HG02870 (cell line): ENCODE data around the gene GTSF1L.
"Not testable (repeated sequence)": the region's sequence is repeated elsewhere in the genome, so short reads cannot be mapped to it uniquely, and the experiment has no call there.

ENCODE experiments used
- ATAC-seq: cut with Tn5 transposase; IDR thresholded peaks from one replicate; pipeline ENCODE4 v1.9.1; 2021; ENCODE audit warnings: mild to moderate bottlenecking, moderate library complexity; ENCODE audit not compliant: unreplicated experiment

GTSF1L gene

DNA sequence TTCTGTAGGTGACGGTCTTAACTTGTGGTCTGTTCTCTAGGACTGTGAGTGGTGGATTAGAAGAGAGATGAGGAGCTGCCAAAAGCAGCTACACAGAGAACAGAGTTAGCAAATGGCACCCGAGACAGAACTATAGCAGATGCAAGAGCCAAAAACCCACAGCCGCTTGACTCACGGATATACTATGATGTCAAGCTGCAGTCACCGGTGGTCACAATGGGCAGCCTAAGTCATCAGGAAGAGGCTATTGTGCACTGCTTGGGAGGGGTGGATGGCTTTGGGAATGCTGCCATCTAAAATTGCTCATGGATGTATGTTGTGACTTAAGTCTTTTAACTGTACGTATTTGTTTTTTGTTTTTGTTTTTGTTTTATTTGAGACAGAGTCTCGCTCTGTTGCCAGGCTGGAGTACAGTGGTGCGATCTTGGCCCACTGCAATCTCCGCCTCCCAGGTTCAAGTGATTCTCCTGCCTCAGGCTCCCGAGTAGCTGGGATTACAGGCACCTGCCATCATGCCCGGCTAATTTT is at the start of gene GTSF1L:
Gene GTSF1L (minus strand): TSS at position 192 of the 528 bp plus-strand sequence. CDS start 308 bp downstream, outside the sequence.
- ATAC-seq: no peak

DNA sequence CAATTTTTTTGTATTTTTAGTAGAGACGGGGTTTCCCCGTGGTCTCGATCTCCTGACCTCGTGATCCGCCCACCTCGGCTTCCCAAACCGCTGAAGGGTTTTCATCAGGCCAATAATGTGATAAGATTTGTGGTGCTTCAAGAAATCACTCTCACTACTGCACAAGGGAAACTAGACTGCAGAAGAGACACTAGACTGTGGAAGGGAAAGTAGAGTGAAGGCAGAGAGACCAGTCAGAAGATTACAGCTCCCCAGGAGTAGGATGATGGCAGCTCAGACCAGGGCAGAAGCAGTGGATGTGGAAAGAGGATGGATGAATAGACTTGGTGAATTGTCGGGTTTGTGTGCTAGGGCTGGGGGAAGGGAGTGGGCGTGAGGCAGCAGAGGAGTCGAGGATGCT is 48.0 kb upstream of the GTSF1L start:
- no peak for ATAC-seq

DNA sequence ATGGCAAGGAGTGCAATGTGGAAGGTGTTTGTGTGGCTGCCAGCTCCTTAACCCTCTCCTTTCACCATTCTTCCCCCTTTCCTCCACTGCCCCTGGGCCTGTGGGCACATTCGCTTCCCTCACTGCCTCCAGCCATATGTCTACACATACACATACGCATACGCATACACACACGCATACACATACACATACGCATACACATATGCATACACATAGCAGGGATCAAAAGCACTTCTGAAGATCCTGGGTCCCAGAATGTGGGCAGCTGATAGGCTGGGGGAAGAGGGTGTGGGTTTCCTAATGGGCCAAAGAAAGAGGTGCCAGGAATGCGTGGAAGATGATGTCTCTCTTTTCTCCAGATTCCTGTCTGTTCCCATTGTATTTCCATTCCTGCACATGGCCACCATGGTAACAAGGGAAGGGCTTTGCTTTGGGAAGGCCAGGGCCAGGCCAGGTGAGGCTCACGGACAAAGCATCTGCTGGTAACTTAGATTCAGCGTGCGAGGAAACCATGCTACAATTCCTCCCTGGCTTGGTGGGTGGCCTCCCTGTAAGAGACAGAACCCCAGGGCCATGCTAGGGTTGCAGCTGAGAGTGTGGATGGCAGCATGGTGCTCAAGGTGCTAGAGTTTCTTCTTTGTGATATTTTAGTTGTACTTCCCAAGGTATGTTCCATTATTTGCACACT is 44.8 kb upstream of the GTSF1L start:
- no peak for ATAC-seq

DNA sequence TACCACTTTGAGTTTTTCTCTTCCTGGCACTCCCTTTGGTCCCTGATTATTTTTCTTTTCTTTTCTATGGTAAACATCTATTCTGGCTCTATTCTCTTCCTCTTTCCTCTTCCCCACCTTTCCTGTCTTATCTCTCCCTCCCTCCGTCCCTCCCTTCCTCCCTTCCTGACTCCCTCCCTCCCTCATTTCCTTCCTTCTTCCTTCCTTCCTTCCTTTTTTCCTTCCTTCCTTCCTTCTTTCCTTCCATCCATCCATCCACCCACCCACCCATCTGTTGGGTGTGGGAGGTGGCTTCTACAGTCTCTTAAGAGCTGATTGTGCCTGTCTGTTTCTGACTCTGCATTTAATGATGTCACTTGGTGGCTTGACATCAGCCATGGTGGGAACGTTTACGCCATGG is 43.5 kb upstream of the GTSF1L start:
- ATAC-seq: no peak

DNA sequence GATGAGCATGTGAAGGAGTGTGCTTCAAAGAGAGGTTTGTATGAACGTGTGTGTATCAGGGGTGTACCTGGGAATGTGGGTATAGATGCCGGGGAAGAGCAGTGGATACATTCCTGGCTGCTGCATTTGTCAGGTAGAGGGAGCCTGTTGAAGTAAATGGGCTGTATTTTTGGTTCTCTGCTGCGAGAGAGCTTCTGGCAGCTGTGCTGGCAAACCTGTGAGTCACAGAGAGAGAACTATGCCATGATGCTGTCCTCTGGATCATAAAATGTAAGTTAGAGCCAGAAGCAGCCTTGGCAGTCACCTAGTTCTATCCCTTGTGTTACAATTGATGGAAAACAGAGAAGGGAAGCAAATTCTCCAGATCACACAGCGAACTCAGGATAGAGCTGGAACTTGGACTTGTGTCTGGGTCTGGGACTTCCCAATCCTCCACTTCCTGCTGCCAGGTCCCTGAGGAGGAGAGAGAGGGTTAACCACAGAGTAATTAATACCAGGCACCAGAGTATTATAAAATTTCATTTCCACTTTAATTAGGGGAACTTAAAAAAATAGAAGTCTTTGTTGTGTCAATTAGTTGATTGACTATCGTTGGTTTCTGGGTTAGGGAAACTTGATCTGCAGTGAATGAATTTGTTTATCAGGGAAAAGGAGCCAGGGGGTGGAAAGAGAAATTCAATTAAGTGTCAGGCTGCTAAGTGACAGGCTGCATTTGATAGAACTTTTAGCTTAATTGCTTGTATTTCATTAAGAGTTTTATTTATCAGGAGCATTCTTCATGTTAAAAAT is 41.1 kb upstream of the GTSF1L start:
- ATAC-seq: no peak

DNA sequence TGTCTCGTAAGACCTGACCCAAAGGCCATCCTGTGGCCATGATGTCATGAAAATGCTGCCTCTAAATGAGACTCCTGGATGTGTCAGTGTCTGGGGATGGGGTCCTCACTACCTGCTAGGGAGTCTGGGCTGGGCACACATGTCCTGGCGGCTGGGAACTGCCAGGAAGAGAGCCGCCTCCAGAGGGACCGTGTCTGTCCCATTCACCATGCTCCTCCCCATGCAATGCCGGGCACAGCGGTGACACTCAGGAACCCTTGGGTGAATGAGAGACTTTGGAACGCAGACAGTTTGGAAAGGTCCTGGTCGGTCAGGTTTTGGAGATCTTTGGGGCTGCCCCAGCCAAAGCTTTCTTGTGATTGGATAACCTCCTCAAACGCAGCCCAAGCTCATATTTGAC is 40.1 kb upstream of the GTSF1L start:
- ATAC-seq: no peak

DNA sequence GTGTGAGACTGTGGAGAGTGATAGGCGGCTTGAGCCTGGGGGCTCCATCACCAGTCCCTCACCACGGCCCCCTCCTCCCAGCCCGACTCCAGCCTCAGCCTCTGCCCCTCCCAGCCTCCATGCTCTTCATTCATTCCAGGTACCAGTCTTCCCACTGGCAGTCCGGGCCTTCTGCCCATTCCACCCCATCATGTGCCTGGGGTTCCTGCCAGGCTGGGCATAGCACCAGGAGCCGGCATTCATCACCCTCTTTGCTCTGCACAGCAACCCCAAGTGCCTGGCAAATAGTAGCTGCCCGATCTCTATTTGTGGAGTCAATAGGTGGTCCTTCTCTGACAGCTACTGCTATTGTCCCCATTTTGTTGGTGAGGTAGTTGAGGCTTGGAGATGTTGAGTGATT is 39.6 kb upstream of the GTSF1L start:
- ATAC-seq: no peak

DNA sequence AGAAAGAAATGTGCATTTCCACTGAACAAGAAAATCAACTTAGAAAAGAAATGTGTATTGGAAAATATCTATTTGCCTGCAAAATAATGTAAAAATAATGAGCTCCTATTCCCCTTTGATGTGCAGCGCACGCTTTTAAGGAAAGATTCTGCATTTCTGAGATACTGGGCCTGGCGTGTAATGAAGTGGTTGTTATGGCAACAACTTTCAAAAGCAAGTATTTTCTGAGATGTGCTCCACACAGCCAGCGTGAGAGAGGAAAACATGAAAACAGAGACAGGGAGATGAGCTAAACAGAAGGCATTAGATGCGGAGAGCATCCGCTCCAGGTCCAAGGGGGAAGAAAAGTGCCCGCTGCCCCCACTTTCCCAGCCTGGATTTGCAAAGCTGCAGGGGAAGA is 39.1 kb upstream of the GTSF1L start:
- no peak for ATAC-seq

DNA sequence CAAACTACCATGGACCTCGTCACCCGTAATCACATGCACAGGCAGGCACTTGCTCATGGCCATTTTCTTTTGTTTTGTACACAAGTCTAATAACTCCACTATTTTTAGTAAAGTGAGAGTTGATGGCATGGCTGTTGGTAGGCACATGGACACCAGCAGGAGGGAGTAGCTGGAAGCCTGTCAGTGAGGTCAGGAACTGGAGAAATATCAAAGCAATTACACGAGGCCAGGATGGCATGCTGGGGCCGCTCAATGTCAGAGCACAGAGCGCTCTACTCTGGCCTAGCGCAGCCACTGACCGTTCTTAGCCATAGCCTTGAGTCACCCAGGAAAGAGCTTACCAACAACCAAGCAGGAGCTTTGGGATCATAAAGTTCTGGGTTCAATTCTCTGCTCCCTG is 36.1 kb upstream of the GTSF1L start:
- ATAC-seq: no peak

DNA sequence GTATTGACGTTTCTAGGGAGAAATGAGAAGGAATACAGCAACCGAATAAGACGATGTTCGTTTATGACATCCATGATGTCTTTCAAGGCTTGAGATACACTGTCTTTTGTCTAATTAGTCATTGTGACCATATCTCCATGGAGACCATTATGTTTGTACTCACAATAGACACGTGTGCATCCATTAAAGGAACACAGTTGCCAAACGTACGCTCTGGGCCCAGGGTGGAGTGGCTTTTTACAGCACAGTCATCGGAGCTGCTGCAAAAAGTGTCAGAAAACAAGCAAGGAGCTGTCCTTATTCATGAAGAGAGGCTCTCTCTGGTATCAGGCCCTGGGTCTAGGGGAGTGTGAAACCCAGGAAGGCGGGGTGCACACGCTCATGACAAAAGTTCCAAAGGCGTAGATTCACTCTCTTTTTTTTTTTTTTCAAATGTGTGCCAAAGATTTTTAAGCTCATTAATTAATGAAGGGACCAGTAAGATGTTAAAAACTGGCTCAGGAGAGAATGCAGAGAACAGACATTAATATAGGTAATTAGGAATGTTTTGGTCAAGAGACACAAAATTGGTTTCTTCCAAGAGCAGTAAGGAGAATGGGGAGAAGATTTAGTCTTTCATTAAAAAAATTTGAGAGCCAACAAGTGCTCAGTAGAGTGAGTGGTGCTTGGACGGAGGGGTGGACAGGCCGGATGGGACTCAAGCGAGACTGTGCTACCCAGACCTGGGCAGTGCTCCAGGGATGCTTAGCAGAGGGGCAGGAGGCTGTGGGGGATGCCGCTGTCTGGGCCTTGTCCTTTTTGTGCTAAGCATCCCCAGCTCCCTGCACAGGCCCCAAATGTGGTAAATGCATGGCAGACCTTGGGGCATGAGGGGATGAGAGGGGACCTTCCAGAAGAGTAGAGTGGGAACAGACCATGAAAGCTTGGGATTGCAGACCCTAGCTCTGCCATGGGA is 34.9 kb upstream of the GTSF1L start:
- ATAC-seq: no peak

DNA sequence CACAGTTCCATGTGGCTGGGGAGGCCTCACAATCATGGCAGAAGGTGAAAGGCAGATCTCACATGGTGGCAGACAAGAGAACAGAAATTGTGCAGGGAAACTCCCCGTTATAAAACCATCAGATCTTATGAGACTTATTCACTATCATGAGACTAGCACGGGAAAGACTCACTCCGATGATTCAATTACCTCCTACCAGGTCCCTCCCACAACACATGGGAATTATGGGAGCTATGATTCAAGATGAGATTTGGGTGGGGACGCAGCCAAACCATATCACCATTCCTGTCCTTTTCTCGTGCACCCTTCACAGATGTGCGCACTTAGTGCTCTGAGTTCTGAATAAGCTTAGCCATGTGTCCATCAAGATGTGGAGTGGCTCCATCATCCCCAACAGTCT is 31.1 kb upstream of the GTSF1L start:
- not testable (repeated sequence) for ATAC-seq

DNA sequence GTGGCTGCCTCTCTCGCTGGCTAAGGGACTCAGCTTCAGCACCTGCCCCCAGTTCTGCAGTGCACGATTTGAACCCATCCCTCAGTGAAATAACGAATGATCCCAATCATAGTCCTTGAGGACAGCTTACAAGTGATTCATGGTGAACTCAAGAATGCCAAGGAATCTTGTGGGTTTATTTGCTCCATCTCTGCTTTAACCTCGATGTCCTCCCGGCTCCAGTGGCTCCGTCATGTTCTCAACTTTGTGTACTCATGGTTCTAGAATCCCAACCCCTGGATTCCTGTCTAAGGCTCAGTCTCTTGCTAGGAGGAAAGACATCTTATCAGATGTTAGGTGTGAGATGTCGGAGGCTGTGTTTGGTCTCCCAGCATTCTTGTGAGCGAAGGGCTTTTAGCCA is 29.0 kb upstream of the GTSF1L start:
- no peak for ATAC-seq

DNA sequence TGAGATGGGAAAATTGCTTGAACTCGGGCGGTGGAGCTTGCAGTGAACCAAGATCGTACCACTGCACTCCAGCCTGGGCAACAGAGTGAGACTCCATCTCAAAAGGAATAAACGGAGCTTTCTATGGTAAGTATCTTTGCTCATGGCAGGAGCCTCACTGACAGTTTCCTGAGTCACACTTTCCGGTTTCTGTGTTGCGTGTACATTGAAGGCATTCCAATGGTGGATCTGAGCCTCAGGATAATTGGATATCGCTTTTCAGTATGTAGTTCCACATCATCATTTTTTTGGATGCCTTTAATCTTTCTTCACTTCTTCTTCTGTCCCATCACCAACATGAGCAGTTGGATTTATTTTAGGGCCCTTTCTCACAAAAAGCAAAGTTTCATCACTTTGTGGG is 28.6 kb upstream of the GTSF1L start:
- ATAC-seq: no peak

DNA sequence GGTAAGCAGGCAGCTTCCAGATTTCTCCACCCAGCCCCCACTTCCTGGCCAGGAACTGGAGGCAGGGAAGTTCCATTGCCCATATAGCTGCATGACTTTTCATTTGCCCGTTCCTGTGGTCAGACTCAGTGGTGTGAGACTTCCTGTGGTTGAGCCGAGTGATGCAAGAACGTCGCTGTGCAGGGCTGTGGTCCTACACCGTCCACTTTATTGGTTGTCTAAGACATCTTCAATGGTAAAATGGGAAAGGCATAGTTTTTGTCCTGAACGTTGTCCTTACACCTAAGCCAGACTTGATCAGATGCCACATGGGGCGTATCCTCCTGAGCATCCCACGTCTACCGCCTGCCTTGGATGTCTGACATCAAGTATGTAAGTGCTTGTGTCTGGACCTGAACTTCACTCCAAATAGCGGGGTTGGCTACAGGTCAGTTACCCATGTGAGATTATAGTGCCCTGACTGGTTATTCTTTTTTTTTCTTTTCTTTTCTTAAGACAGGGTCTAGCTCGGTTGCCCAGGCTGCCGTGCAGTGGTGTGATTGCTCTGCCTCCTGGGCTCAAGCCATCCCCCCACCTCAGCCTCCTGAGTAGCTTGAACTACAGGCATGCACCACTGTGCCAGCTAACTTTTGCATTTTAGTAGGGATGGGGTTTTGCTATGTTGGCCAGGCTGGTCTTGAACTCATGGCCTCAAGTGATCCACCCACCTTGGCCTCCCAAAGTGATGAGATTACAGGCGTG is 25.9 kb upstream of the GTSF1L start:
- peak; percentile 41 for ATAC-seq

DNA sequence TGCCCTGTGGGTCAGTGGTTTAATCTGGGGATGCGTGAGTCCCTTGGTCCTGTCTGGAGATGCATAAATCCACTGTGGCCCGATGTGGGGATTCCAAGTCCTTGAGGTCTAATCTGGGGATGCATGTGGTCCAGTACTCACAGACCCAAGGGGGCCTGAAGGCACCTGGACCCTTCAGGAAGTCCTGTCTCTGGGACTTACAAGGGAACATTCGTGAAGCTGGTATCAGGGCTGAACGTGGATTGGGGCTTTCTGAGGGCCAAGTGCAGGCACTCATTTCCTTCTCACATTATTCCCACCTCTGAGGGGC is 25.2 kb upstream of the GTSF1L start:
- ATAC-seq: no peak

DNA sequence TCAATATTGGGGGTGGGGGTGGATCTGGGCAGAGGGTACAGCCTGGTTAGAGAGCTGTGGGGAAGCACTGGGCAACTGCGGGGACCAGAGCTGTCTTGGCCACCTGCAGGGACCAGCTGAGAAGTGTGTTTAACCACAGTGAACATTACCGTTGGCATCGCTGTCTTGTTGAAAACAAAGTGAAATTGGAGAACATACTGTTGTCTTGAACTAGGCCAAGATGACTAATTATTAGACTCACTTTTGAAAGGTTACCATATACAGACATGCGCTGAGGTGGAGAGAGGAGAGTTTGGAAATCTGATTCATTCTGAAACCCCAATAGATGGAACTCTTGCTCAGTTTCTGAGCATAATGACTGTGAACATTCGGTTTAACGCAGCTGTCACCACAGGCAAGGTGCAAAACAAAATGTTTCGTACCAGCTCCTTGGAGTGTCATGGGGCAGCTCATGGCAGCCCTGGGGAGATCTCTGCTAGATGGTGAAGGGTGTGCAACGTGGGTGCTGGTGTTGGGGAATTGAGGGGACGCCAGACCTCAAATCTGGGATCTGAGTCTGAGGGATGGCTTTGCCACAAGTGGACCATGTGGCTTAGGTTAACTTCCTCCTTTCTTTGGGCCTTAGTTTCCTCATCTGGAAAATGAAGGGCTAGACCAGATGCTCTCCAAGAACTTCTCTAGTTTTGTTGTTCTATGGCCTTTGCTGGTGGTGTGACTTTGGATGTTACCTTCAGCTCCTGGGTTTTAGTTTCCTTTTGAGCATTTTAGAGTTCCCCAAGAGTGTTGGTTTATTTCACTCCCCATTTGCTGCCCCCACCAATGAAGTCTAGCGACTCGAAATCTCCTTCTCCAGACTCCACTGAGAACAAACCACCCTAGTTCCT is 24.6 kb upstream of the GTSF1L start:
- peak; percentile 78 for ATAC-seq

DNA sequence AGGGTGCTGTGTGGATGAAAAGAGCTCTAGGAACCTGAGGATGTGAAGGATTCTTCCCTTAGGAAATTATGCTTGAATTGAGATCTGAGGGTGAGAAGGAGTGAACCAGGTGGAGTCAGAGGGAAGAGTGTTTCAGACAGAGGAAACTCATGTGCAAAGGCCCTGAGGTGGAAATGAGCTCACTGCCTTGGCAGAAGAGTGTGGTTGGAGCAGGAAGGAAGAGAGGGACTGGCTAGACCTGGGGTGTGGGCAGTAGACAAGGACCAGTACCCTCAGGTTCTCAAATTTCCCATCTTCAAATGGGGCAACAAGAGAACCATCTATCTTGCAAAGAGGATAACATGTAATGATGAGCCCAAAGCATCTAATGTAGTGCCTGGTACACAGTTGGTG is 24.0 kb upstream of the GTSF1L start:
- ATAC-seq: no peak

DNA sequence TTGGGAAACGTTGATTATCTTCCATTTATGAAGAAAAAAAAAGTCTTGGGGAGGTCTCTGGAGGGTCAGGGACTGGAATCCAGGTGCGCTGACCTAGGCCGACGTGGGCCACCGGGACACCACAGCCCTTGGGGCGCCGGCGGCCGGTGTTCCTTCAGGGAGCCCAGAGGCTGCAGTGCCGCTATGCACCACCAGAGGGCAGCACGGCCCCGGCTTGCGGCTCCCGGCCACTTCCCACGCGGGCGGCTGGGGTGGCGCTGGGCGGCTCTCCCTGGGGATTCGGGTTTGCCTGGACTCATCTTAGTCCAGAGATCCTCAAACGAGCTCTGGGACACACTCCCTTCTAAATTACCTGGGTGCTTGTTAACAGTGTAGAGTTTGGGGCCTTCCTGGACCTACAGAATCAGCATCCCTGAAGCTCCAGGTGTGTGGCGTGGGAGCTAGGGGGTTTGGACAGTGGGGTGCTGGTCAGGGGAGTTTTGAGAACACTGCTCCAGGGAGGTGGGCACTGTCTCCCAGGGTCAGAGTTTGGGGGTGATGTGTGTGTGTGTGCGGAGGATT is 23.0 kb upstream of the GTSF1L start:
- ATAC-seq: no peak

DNA sequence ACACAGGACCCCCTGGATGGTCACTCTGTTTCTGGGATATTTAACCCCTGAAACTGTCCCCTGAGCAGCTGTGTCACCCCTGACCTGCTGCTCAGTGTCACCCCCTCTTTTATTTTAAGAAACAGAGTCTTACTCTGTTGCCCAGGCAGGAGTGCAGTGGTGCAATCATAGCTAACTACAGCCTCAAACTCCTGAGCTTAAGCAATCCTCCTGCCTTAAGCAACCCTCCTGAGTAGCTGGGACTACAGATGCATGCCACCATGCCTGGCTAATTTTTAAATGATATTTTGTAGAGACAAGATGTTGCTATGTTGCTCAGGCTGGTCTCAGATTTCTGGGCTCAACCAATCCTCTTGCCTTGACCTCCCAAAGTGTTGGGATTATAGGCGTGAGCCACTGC is 21.5 kb upstream of the GTSF1L start:
- no peak for ATAC-seq
